OCI-LY7 (cell line): Measurements from ENCODE around the gene CPSF6. TPM values are rescaled to one million over a fixed set of nuclear protein-coding genes. Genes with fewer than 3 reads are reported as not detected.
"Not testable (repeated sequence)": the region's sequence is repeated elsewhere in the genome, so short reads cannot be mapped to it uniquely, and the experiment has no call there.

Source experiments
- Bru-seq: library from RNA; stranded (reverse); fragments of 400-500 nt; gene quantifications from one replicate; lab custom pipeline; 2021; lab: Mats Ljungman, UMichigan
- BruChase-seq, 2 experiments: library from RNA; stranded (reverse); fragments of 400-500 nt; gene quantifications; one replicate each; lab custom pipeline; 2021; lab: Mats Ljungman, UMichigan
- BruUV-seq: library from RNA; stranded (reverse); fragments of 400-500 nt; replicated peaks from 2 replicates; lab custom pipeline; 2021; lab: Mats Ljungman, UMichigan
- CTCF ChIA-PET: fragments of 300-600 bp; sonication (Branson Sonifier 250); formaldehyde crosslinking; loops from one replicate; lab custom pipeline; 2022; ENCODE audit warnings: antibody characterized with exemption; ENCODE audit not compliant: unreplicated experiment; lab: Charles Lee
- POLR2A ChIA-PET: fragments of 300-600 bp; sonication (Branson Sonifier 250); formaldehyde crosslinking; loops from one replicate; lab custom pipeline; 2022; ENCODE audit warnings: antibody characterized with exemption; lab: Charles Lee
- DNase-seq: peaks from one replicate; pipeline ENCODE4 v3.0.0-alpha.2; 2015; ENCODE audit warnings: low spot score
- H2AFZ ChIP-seq: fragments of 200-600 bp; sonication (generic), shearing (Covaris generic); 2 replicates; pipeline ENCODE4 v1.6.1; 2014; ENCODE audit warnings: mild to moderate bottlenecking, antibody characterized with exemption, low read length, moderate library complexity
- H3K27ac ChIP-seq: fragments of 200-600 bp; sonication (generic); 2 replicates; pipeline ENCODE4 v1.5.1; 2014; ENCODE audit warnings: mixed run types, low read depth, mild to moderate bottlenecking, moderate library complexity, low read length, inconsistent platforms; ENCODE audit not compliant: poor library complexity, severe bottlenecking
- H3K36me3 ChIP-seq: fragments of 200-600 bp; sonication (generic); 2 replicates; pipeline ENCODE4 v1.6.1; 2014; ENCODE audit warnings: mild to moderate bottlenecking, antibody characterized with exemption, low read length, moderate library complexity, mixed read lengths; ENCODE audit not compliant: insufficient read depth
- H3K4me1 ChIP-seq: fragments of 200-600 bp; sonication (generic); 2 replicates; pipeline ENCODE4 v1.5.1; 2014; ENCODE audit warnings: mild to moderate bottlenecking, low read length; ENCODE audit not compliant: insufficient read depth, poor library complexity, severe bottlenecking
- H3K4me2 ChIP-seq: fragments of 200-600 bp; sonication (generic); 2 replicates; pipeline ENCODE4 v1.6.1; 2014; ENCODE audit warnings: mild to moderate bottlenecking, low read length
- H3K4me3 ChIP-seq: fragments of 200-600 bp; sonication (generic); 2 replicates; pipeline ENCODE4 v1.5.1; 2014; ENCODE audit warnings: mild to moderate bottlenecking, low read depth, low read length; ENCODE audit not compliant: poor library complexity, severe bottlenecking
- H3K79me2 ChIP-seq: fragments of 200-600 bp; sonication (generic); 2 replicates; pipeline ENCODE4 v1.6.1; 2016; ENCODE audit warnings: low read depth, mild to moderate bottlenecking, low read length, moderate library complexity, mixed read lengths; ENCODE audit not compliant: insufficient read depth
- H3K9me2 ChIP-seq: fragments of 200-600 bp; sonication (generic); 2 replicates; pipeline ENCODE4 v1.6.1; 2016; ENCODE audit warnings: mild to moderate bottlenecking, low read length, mixed read lengths; ENCODE audit not compliant: insufficient read depth
- H3K9me3 ChIP-seq: fragments of 200-600 bp; sonication (generic); 2 replicates; pipeline ENCODE4 v1.6.1; 2014; ENCODE audit warnings: mild to moderate bottlenecking, mixed run types, low read length, mixed read lengths
- H4K20me1 ChIP-seq: fragments of 200-600 bp; sonication (generic); 2 replicates; pipeline ENCODE4 v1.6.1; 2014; ENCODE audit warnings: mild to moderate bottlenecking, antibody characterized with exemption, low read length, moderate library complexity, mixed read lengths; ENCODE audit not compliant: insufficient read depth
- CTCF ChIP-seq: fragments of 200-600 bp; sonication (generic); conservative IDR thresholded peaks from 2 replicates; pipeline ENCODE4 v1.5.1; 2014; ENCODE audit warnings: mild to moderate bottlenecking, antibody characterized with exemption, low read length, moderate library complexity, mixed read lengths
- EZH2phosphoT487 ChIP-seq: fragments of 200-600 bp; sonication (generic); IDR thresholded peaks from 2 replicates; pipeline ENCODE4 v1.6.1; 2018; ENCODE audit warnings: low read depth, borderline replicate concordance, mild to moderate bottlenecking, mixed run types, antibody characterized with exemption, low read length, moderate library complexity, mixed read lengths
- intact Hi-C: fragments of 100-400 bp; cut with micrococcal nuclease; formaldehyde crosslinking; loops from one replicate; pipeline ENCODE4 v1.10.0; 2022; ENCODE audit not compliant: unreplicated experiment
- long read RNA-seq: library from polyadenylated mRNA; stranded (forward); transcript quantifications from one replicate; pipeline ENCODE4 v2.0.0, GENCODE V29; 2022
- total RNA-seq, 2 experiments: library from RNA; depleted of rRNA in 1 of 2; stranded (reverse); fragments of >200 nt in 1 of 2; shearing (Covaris generic) in 1 of 2; gene quantifications; 2 replicates each; pipeline ENCODE4 v1.2.3, GENCODE V29; 2014 to 2022

The CPSF6 gene, protein sequence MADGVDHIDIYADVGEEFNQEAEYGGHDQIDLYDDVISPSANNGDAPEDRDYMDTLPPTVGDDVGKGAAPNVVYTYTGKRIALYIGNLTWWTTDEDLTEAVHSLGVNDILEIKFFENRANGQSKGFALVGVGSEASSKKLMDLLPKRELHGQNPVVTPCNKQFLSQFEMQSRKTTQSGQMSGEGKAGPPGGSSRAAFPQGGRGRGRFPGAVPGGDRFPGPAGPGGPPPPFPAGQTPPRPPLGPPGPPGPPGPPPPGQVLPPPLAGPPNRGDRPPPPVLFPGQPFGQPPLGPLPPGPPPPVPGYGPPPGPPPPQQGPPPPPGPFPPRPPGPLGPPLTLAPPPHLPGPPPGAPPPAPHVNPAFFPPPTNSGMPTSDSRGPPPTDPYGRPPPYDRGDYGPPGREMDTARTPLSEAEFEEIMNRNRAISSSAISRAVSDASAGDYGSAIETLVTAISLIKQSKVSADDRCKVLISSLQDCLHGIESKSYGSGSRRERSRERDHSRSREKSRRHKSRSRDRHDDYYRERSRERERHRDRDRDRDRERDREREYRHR
- total RNA-seq (2014; rRNA removed; shearing (Covaris generic)) (90.4 and 207 TPM in 2 replicates), total RNA-seq (2022) (163 and 165 TPM in 2 replicates), Bru-seq, nascent RNA (percentile 98 among the genes with signal in this experiment), BruChase-seq, experiment 1, labeled RNA remaining after a 6-hour chase (percentile 98 among the genes with signal in this experiment), BruChase-seq, experiment 2, labeled RNA remaining after a 2-hour chase (percentile 99 among the genes with signal in this experiment)
- long read RNA-seq, full-length matches to known transcripts, result 160 of 244 reads
- long read RNA-seq, partial matches to known transcripts, result 29 of 244 reads
- long read RNA-seq, other reads (novel, unspliced or antisense), result 55 of 244 reads

GRCh38 chr12:69239352-69239921 lies at the start of gene CPSF6:
TSS of gene CPSF6 (plus strand) at chr12:69239569. CDS start at chr12:69239647, 78 bp downstream.
- Histone ChIP-seq H3K4me2 (peak within 1 kb of the TSS; percentile 99), H4K20me1 (peaks cover 34% of the 10 kb centered on the region), H3K4me1 (peaks cover 44% of the 10 kb centered on the region), H3K9me3 (no peaks in the 10 kb centered on the region), H3K27ac (peak within 1 kb of the TSS; percentile 74), H3K4me3 (peak within 1 kb of the TSS; percentile 81), H3K79me2 (peaks cover 46% of the 10 kb centered on the region), H2AFZ (peak within 1 kb of the TSS; percentile 92), H3K36me3 (peaks cover 35% of the 10 kb centered on the region), H3K9me2 (no peaks in the 10 kb centered on the region)
- POLR2A ChIA-PET, result interaction anchor here (0.6 to 0.9 kb wide), 2 partner anchors 17 to 584 kb away, joined by 3 read pairs; no protein-coding TSS in a partner anchor
- peak; percentile 96 for DNase-seq
- CTCF ChIA-PET, result no interaction called here
- intact Hi-C loops, result loop anchor here (1.0 kb wide), 1 partner anchor 82 kb away; no protein-coding TSS in a partner anchor
- TF ChIP-seq EZH2phosphoT487, result no peak
- TF ChIP-seq CTCF, result no peak
- BruUV-seq, result no TSS peak

- H3K4me3 ChIP-seq, result no peak overlapping the region
- H3K27ac ChIP-seq, result no peak overlapping the region
- DNase-seq, result no peak
- no peak overlapping the region for H2AFZ ChIP-seq
- H3K4me1 ChIP-seq, result no peaks in the 10 kb centered on the region
- ChIA-PET POLR2A (interaction anchor here (0.5 to 1.3 kb wide), 2 partner anchors 18 to 221 kb away, joined by 3 to 6 read pairs; no protein-coding TSS in a partner anchor), CTCF (no interaction called here)
- no peaks in the 10 kb centered on the region for H3K9me2 ChIP-seq
- H3K36me3 ChIP-seq, result no peaks in the 10 kb centered on the region
- H3K4me2 ChIP-seq, result no peak overlapping the region
- no TSS peak for BruUV-seq
- no peaks in the 10 kb centered on the region for H4K20me1 ChIP-seq
- peaks cover 20% of the 10 kb centered on the region for H3K9me3 ChIP-seq
- intact Hi-C loops, result no loop called here
- TF ChIP-seq EZH2phosphoT487 (no peak), CTCF (peak; percentile 66)
- H3K79me2 ChIP-seq, result no peaks in the 10 kb centered on the region
Observed at GRCh38 chr12:69196302-69197288, 42.8 kb upstream of the CPSF6 start.

GRCh38 chr12:69199976-69200375 lies 39.4 kb upstream of the CPSF6 start:
- H3K4me3 ChIP-seq, H4K20me1 ChIP-seq, H3K36me3 ChIP-seq, H3K27ac ChIP-seq, POLR2A ChIA-PET, H3K79me2 ChIP-seq, intact Hi-C loops, CTCF ChIA-PET, H3K9me2 ChIP-seq, DNase-seq, H2AFZ ChIP-seq, H3K4me1 ChIP-seq, H3K4me2 ChIP-seq, BruUV-seq: not testable (repeated sequence)
- peaks cover 10% of the 10 kb centered on the region; the same call in 1 of the 2 replicates for H3K9me3 ChIP-seq
